Activated CD4-positive, alpha-beta T cell treated with anti-CD3 and anti-CD28 coated beads, Interleukin-2, amount 50 U/mL, for 16 hours (primary cell): ENCODE data around the gene KLHDC3.

Experiments used
- DNase-seq: peaks from one replicate; pipeline ENCODE4 v3.0.0-alpha.2; 2020

The KLHDC3 gene

DNA sequence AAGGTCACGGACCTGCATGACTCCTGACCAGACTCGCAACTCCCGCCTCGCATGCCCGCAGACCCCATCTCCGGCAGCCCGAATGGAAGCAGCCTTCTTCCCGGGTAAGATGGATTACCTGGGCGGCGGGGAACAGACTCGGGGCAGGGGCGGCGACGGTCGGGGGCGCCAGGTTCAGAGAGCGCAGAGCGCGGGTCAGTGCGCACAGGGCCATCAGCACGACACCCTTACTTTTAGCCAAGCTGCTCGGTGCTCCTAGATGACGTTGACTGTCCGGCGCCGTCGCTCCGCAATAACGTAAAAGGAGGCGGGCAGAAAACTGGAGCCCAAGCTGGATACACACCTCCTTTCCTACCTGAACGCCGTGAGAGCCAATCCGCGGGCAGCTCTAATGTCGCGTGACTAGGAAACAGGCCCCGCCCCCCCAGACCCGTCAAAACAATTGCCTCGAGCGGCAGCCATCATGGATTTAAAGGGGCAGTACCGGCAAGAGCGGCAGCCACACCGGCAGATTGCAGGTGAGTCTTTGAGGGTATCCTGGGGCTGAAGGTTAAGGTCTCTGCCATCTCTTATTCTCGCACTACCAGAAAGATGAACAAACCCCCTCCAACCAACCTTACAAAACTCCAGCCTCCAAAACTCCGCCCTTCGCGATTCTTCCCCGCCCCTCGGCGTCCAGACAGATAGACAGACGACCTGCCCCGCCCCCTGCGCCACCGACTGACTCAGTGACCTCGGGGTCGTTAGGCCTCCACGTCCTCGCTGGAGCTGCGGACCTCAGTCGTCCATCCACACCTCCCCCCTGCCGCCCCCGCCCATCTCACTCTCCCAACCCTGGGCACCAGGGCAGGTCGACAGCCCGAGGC is 45.4 kb downstream of the KLHDC3 start, which contains the start of the genes KLC4 and MRPL2:
Gene KLC4, plus strand, starts transcription at position 464 of the 866 bp plus-strand sequence. CDS start 1,705 bp downstream, outside the sequence.
Gene MRPL2, minus strand, starts transcription at position 267 of the 866 bp plus-strand sequence. Its CDS starts 53 bp downstream, at position 214.
- DNase-seq = peak; percentile 99

DNA sequence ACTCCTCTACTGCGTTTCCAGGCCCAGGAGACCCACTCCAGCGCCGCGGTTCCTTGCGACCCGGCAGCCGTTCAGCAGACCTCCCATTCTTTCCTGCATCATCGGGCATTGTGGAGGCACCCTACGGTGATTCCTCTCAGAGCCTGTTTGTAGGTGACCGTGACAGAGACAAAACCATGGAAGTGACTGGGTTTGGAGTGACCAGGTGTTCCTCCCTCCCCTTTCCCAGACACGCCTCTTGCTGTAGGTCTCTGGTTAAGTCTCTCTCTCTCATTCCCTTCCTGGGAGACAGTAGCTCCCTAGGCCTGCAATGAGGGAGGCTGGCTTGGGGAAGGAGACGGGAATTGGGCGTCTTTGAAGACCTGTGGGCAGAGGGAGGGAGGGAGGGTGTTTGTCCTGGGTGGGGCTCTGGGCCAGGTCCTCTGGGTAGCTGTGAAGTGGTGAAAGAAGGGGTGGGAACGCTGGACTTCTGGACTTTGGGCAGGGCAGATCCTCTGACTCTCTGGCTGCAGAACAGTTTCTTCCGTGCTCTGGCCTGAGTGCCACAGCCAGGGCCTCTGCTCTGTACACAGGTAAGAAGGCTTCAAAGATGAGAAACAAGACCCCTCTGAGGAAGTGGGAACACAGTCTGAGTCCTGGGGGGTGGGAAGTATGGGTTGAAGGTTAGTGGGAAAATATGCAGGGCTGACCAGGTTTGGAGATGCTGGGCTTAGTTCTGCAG is 46.1 kb downstream of the KLHDC3 start:
- DNase-seq = no peak

DNA sequence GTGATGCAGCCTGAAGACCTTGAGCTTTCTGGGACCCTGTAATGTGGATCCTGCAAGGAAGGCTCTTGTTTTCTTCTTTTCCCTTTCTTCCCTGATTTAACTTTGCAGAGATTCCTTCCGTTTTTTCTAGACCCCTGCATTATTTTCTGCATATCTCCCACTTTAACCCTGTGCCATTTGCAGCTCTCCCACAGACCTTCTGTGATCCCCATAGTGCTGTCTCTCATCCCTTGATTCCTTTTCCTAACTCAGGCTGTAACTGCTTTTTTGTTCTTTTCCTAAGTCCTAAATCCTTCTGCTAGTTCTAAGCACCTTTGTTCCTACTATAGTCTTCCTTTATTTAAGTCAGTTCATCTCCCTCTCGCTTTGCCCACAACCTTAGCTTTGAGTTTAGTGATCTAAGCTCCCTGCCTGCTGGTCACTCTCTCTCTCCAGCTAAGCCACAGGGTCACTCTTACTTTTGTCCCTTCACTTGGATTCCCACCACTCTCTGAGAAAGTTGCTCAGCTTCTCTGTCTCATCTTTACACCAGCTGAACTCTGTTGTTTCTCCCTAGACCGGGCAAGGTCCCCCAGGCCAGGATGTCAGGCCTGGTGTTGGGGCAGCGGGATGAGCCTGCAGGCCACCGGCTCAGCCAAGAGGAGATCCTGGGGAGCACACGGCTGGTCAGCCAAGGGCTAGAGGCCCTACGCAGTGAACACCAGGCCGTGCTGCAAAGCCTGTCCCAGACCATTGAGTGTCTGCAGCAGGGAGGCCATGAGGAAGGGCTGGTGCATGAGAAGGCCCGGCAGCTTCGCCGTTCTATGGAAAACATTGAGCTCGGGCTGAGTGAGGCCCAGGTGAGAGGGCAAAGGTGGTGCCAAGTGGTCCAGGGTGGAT is 46.9 kb downstream of the KLHDC3 start:
- DNase-seq = no peak

DNA sequence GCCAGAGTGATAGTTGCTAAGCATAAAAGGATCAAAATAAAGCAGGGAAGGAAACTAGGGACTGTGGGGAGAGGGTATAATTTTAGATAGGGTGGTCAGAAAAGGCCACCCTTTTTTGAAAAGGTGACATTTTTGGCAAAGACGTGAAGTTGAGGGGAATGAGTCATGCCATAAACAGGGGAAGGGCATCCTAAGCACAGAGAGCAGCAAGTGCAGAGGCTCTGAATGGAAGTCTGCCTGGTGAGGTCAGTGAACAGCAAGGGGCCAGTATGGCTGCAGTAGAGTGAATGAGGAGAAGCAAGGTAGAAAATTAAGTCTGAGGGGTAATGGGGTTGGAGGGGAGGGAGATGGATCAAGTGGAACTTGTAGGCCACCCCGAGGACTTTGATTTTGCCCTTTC is 47.8 kb downstream of the KLHDC3 start:
- no peak for DNase-seq

DNA sequence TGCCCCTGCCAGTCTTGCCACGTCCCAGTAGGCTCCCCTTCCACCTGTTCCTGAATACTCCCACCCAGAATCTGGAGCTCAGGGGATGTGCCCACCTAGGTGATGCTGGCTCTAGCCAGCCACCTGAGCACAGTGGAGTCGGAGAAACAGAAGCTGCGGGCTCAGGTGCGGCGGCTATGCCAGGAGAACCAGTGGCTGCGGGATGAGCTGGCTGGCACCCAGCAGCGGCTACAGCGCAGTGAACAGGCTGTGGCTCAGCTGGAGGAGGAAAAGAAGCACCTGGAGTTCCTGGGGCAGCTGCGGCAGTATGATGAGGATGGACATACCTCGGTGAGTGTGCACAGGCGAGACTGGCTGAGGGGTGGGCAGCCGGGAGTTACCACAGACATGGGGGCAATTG is 48.8 kb downstream of the KLHDC3 start:
- DNase-seq = no peak

DNA sequence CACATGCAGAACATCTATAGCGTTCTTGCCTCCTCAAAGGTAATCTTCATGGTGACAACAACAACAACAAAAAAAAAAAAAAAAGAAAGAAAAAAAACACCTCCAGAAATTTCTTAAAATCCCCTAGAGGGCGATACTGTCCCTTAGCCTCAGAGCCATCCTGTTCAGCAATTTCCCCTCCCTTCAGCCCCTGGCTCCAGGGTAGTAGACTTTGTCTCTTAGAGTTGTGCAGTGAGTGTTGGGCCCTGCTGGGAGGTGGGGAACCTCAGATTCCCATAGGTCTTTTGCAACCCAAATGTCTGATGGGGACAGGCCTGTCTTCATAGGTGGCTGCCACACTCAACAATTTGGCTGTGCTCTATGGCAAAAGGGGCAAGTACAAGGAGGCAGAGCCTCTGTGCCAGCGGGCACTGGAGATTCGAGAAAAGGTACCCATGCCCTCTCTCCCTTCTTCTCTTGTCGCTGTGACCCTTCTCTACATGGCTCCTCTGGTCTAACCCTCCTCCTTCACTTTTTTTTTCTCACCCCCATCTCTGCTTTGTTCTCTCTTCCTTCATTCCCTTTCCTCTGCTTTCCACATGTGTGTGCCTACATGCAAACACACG is 56.1 kb downstream of the KLHDC3 start:
- peak; percentile 44 for DNase-seq
